HG03280 (cell line): Measurements from ENCODE around the gene CAMTA2.
A peak's percentile ranks its signal among the peaks of the same experiment; 100 is the strongest.

ENCODE experiments used
- ATAC-seq: cut with Tn5 transposase; IDR thresholded peaks from one replicate; pipeline ENCODE4 v1.9.1; 2021; ENCODE audit warnings: mild to moderate bottlenecking, moderate library complexity; ENCODE audit not compliant: unreplicated experiment

CAMTA2 gene

DNA sequence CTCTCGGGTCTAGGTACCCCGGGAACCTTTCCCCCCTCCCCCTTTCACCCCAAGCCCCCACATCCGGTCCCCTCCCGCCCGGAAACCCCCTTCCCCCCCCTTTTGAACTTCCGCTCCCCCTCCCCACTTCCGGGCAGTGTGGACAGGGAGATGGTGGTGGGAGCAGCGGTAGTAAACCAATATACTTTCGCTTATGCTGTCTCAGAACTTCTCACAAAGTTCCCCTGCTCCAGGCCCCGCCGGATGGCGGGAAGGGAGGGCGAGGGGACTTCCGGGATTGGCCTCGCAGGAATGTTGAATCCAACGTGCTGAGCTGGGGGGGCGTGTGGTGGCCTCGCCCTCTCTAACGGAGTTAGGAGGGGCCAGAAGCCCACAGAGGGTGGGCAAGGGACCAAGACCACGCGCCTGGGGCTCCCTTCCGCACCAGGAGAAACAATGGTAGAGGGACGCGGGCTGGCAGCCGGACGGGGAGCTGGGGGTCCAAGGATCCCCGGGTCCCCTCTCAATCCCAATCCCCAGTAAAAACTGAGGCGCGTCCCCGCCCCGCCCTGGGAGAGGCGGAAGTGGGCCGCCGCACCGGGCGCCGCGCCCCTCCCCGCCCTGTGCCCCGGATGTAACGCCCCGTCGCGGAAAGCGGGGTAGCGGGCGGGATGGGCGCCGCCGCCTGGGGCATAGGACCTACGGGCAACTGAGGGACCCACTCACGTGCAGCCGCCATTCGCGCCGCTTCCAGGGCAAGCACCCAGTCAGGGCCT is 39.9 kb downstream of the CAMTA2 start:
- ATAC-seq: peak; percentile 9

DNA sequence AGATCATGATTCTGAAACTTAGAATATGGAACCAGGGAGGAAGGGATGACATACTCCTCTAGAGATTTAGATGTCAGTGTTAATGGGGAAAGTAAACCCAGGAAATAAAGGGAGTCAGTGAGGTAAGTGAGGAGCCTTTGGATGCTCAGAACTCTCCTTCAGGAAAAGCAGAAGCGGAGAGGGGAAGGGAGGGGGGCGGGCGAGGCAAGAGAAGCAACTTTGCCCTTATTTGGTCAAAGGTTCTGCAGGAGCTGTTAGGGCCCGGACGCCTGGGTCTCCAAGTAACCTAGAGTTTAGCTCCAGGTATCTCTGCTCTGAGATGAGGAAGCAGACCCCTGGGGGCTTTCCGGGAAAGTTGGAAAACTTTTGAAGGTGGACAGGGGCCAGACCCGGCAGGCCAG is 40.5 kb downstream of the CAMTA2 start:
- no peak for ATAC-seq

DNA sequence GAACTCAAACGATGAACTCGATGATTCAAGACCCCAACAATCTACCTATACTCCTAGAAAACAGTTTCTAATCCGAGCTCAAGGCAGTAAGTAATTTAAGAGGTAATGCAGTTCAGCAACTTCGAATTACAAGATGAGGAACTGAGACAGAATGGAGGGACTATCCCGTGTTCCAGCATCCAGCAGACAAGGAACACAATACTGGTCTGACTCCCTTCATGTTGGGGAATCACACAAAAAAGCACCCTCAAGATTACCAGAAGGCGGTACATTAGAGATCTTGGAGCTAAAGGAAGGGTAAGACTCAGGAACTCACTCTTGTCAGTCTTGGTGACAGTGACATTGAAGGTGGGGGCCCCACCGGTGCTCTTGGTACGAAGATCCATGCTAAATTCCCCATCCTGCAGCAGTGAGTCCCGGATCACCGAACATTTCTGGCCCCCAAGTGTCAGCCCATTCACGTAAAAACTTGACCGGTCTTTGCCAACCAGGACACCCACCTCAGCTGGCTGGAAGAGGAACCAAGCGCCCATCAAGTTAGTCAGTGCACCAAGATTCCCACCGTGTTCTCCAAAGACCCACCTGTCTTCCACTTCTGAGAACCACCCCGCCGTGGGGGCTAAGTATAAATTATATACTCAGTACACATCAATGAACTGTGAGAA is 41.0 kb downstream of the CAMTA2 start:
- ATAC-seq: no peak

DNA sequence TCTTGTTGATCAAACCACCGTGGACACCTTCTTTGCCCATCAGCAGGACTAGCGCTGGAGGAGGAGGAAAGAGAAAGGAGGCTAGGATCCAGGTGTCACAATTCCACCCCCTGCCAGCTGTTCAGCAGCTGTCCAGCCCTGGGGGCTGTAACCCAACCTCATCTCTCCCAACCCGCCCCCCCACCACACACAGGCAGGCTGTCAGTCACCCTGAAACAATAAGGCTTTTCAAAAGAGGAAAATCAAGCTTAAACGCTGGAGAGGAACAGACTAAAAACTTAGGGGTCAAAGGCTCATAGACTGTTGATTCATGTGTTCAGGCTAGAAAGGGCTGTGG is 41.6 kb downstream of the CAMTA2 start:
- no peak for ATAC-seq

DNA sequence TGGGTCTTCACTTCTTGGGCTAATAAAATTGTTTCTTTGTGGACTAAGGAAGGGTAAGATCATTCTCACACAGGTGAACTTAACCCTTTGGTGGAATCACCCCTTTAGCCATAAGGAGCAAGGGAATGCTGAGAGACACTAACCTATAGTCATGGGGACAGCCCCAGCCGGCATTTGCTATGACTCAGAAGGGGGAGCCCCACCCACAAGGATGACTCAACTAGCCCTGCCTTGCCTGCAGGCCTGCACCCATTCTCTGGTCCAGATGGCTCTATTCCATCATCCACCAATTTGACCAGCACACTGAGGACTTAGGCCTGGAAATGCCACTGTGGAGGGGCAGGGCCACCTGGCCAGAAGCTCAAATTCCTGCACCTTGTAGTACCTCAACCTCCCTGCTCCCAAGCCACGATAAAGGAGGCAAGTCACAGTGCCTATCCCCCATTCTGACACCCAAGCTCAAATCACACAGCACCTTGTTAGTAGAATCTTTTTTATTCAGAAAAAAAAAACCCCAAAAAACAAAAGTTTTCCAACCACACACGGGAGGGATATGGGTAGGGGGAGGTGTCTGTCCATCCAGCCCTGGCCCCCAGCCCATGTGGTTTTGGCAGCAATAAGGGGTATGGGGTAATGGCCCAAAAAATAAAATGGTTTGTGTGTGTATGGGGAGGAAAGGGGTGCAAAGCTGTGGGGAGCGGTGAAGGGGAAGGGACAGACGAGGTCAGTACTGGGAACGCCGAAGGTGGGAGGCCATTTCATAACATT is 42.1 kb downstream of the CAMTA2 start:
- ATAC-seq: peak; percentile 23

DNA sequence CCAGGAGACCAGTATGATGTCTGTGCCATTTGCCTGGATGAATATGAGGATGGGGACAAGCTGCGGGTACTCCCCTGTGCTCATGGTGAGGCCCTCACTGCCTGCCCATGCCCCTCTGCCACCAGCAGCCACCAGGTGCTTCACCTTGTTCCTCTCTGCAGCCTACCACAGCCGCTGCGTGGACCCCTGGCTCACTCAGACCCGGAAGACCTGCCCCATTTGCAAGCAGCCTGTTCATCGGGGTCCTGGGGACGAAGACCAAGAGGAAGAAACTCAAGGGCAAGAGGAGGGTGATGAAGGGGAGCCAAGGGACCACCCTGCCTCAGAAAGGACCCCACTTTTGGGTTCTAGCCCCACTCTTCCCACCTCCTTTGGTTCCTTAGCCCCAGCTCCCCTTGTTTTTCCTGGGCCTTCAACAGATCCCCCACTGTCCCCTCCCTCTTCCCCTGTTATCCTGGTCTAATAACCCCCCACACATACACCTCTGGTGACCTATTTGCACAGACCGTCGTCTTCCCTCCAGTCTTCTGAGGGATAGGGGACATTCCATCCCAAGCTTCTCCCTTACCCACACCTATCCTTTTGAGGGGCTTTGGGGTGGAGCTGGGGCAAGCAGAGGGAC is 42.8 kb downstream of the CAMTA2 start:
- no peak for ATAC-seq

DNA sequence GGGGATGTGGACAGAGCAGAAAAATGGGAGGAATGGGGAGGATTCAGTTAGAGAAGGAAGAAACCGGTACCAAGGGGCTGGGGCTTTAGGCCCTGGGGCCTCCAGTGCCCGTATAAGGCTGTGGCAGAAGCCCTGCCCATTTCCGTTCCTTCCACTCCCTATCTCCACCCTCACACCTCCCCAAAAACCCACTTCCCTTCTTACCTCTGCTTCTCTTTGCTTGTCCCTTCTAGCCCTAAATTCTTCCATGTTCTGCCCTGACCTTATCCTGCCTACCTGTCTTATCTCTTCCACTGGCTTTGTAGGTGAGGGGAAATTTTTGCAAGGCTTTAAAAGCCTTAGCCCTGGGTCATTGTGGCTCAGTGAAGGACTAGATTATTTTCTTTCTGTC is 43.3 kb downstream of the CAMTA2 start:
- no peak for ATAC-seq

DNA sequence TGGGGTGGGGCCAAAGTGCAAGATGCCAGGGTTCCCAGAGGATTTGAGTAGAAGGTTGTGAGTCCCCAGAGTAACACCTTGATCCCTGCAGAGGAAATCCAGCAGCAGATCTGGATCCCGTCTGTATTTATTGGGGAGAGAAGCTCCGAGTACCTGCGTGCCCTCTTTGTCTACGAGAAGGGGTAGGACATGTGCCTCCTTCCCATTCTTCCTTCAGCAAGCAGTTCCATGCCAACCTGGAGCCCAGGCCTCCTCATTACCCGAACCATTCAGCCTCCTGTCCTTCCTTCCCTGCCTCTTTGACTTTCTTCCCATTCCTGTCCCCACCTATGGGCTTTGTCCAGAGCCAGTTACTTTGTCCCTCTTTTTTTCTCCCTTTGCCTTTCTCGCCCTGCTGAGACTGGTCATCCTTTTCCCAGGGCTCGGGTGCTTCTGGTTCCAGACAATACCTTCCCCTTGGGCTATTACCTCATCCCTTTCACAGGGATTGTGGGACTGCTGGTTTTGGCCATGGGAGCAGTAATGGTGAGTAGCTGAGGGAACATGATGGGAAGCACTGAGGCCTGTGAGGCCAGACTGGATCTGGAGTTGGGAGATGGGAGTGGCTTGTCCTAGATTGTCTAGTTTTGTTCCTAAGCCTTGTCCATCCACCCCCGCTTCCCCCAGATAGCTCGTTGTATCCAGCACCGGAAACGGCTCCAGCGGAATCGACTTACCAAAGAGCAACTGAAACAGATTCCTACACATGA is 44.5 kb downstream of the CAMTA2 start:
- no peak for ATAC-seq

DNA sequence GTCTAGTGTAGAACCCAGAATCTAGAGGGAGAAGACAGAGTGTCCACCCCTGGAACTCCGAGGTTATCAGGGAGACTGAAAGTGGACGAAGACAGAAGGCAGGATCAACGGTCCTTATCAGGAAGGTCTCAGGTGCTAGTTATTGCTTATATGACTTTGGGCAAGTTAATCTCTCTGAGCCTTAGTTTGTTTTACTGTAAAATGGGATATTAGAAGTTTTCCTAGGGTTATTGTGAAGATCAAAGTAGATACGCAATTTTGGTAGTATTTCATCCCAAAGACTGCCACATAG is 46.2 kb downstream of the CAMTA2 start:
- ATAC-seq: no peak

DNA sequence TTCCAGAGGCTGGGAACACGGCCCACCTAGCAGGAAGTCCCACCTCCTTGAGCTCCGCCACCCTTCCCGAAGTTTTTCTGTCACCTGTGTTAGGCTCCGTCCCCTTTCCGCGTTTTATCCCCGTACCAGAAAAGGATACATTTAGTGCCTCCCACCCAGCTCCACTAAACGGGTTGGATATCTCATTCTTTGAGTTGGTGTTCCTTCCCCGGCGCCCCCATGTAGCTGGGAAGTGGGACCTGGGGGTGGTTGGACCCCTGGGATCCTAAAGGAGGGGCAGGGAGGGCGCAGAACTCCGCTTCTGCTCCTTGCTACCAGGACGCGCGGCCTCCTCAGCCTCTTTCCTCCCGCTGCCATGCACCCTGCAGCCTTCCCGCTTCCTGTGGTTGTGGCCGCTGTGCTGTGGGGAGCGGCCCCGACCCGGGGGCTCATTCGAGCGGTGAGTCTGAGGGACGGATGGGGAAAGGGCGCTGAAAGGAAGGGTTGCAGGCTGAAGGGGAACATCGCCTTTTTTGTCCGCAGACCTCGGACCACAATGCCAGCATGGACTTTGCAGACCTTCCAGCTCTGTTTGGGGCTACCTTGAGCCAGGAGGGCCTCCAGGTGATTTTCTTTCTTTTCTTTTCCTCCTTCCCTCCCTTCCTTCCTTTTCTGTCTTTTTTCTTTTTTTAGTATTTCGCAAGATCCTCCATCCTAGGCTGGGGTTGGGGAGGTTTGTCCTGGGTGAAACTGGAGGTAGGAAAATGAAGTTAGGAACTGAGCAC is 46.7 kb downstream of the CAMTA2 start:
- ATAC-seq: no peak

DNA sequence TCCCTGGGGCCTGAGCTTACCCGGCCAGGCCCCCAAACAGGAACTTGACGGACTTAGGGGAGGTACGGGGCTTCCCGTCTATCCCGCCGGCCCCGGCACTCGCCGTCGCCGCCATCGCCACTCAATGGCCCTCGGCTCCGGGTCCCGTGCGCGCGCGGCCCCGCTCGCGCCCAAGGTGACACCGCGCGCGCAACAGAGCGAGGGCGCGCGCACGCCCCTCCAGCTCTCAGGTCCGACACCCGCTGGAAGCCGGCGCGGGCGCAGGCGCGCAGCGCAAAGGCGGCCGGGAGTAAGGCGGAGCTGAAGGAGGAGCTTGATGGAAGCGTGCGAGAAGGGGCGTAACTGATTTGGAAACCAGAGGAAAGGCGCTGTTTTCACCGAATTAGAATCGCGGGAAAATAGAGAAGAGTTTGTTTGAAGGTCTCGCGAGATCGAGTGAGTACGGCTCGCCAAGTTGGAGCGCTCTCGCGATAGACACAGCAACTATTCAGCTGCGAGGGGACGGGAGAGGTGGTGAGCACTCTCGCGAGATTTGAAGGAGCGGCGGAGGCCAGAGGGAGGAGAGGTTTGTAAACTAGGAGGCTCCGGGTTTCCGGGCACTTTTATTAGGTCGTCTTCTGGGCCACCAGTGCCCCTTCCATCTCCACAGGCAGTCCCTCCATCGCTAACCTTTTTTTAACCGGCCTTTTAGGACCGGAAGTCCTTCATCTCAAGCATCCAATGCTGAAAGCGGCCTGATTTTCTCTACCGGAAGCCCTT is 47.5 kb downstream of the CAMTA2 start, which contains the start of the genes RNF167 and SLC25A11:
Gene RNF167 (plus strand): TSS at position 473 of the 759 bp plus-strand sequence. CDS start 642 bp downstream, outside the sequence.
Gene SLC25A11 (minus strand): TSS at position 251 of the 759 bp plus-strand sequence. CDS start 136 bp downstream, at position 115.
- peak; percentile 80 for ATAC-seq

DNA sequence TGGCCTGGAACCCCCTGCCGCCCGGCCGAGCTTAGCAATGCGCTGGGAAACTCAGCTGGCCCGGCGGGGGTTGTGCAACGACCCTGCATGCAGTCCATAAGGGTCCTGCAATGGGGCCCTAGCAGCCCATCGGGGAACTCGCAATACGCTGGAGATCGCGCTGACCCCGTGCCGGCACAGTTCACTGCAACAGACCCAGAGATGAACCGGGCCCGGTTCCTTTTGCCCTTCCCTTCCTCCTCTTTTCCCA is 48.0 kb downstream of the CAMTA2 start:
- peak; percentile 16 for ATAC-seq

DNA sequence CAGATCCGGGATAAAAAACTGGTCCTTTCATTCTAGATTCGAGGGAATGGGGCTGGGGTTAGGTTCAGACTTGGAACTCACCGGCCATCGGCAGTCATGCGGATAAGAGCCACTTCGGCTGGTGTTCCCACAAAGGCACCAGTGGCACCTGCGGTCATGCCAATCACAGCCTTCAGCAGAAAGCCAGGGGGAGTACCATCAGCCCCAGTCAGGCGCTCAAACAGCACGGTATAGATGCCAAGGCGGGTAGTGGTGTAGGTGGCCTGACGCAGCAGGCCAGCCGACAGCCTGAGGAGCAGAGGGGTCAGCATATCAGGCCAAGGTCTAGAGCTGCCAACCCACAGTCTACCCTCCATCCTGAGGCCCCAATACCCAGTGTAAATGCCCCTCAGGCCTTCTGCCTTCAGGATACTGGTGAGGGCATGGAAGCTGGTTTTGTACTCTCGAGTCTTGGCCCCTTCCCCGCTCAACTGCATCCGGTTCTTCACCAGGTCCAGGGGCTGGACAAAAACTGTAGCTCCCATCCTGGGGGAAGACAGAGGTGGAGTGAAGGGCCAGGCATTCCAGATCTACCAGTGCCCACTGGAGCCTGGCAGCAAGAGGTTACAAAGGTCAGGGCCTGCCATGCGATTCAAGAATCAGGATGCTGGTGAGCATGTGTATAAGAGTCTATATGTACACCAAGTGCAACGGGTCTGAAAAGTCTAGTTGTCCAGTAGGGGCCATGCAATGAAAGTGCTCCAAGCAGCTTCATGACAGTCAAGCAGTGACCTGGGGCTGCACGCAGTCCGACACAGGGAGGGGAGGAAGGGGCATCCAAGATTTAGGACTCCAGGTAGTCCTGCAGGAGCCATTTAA is 48.6 kb downstream of the CAMTA2 start:
- no peak for ATAC-seq

DNA sequence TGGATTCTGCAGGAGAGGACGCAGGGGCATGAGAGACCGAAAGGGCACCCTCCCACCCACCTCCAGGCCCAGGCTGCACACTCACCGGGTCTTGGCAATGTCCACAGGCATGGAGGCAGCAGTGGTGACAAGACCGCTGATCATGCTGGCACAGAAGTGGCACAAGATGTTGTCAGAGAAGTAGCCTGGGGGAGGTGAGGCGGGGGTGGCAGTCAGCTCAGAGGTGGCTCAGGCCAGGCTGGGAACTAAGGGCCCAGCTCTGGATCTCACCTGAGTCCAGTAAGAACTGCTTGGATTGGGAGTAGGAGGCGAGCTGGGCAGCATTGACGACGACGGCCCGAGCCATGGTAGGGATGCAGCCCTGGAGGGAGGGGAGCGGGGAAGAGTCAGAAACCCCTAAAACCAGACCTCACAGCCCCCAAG is 49.4 kb downstream of the CAMTA2 start:
- ATAC-seq: no peak

DNA sequence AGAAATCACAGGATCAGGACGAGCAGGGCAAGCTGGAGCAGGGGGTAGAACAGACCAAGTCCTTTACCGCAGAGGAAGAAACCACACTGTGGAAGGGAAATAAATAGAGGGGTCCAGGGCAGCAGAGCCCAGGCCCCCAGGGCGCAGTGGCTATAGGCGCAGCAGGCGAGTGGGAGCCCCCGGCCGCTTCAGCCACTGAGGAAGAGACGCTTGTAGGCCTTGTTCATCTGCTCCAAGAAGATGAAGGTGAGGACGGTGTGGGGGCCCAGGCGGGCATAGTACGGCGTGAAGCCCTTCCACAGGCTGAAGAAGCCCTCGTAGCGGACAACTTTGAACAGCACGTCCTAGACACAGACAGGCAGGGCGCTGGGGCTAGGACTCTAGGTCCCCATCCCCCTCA is 49.9 kb downstream of the CAMTA2 start:
- ATAC-seq: no peak

DNA sequence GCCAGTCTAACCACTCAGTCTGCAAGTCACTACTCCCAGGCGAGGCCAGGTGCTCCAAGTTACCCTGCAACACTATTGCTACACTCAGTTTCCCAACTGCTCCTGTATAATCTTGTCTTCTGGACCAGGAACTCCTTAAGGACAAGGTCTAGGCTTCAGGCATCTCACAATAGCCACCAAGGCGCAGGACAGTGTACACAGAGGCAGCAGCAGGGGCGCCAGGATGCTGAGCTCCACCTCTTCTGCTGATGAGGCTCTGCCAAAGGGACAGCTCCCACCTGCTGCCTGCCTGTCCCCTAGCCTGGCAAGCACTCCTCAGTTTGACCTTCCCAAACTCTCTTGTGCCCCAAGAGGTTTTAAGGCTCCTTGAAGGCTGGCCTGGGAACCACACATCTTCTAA is 51.0 kb downstream of the CAMTA2 start:
- ATAC-seq: no peak

DNA sequence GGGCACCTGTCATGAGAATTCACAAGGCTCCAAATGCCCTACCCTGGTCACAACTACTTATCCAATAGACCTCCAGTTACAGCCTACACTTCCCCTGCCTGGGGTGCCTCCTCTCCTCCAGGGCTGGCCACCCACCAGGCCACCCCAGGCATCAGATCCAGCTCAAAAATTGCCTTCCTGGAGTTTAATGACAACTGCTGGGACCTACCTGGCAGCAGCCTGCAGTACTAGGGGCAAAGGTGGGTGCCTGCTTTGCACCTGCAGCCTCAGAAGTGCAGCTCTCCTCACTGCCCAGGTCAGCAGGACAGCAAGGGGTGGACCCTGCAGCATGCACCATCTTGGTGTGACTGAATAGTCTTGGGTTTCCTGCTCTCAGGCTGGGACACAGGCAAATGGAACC is 51.8 kb downstream of the CAMTA2 start:
- no peak for ATAC-seq

DNA sequence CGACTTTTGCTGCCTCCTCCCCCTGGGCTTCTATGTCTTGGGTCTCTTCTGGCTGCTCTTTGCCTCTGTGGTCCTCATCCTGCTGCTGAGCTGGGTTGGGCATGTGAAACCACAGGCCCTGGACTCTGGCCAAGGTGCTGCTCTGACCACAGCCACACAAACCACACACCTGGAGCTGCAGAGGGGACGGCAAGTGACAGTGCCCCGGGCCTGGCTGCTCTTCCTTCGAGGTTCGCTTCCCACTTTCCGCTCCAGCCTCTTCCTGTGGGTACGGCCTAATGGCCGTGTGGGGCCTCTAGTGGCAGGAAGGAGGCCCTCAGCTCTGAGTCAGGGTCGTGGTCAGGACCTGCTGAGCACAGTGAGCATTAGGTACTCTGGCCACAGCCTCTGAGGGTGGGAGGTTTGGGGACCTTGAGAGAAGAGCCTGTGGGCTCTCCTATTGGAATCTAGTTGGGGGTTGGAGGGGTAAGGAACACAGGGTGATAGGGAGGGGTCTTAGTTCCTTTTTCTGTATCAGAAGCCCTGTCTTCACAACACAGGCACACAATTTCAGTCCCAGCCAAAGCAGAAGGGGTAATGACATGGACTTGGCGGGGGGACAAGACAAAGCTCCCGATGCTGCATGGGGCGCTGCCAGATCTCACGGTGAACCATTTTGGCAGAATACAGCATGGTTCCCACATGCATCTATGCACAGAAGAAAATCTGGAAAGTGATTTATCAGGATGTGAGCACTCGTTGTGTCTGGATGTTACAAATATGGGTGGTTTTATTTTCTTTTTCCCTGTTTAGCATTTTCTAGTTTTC is 53.1 kb downstream of the CAMTA2 start:
- no peak for ATAC-seq
